OCI-LY3 (cell line): ENCODE data around the gene SHISA6.

Experiments
- H2AFZ ChIP-seq: fragments of 200-600, 300-600 bp; shearing (Covaris generic); 2 replicates; pipeline ENCODE4 v1.6.0; 2014; ENCODE audit warnings: antibody characterized with exemption, low read depth, low read length
- H3K27ac ChIP-seq: fragments of 200-600, 300-600 bp; sonication (generic); 2 replicates; pipeline ENCODE4 v1.5.1; 2014; ENCODE audit warnings: mild to moderate bottlenecking, low read length, moderate library complexity, mixed read lengths
- H3K27me3 ChIP-seq: fragments of 200-600, 300-600 bp; sonication (generic); 2 replicates; pipeline ENCODE4 v1.6.1; 2014; ENCODE audit warnings: low read depth, low read length, mixed read lengths
- H3K36me3 ChIP-seq: fragments of 200-600, 300-600 bp; sonication (generic); replicated peaks from 2 replicates; pipeline ENCODE3; 2014; ENCODE audit warnings: low read depth, low read length, mixed read lengths
- H3K4me1 ChIP-seq: fragments of 300-600, 200-600 bp; sonication (generic); 2 replicates; pipeline ENCODE4 v1.6.1; 2014; ENCODE audit warnings: low read length, mixed read lengths
- H3K4me2 ChIP-seq: fragments of 200-600, 300-600 bp; sonication (generic); 2 replicates; pipeline ENCODE4 v1.6.1; 2014; ENCODE audit warnings: low read length, mixed read lengths
- H3K4me3 ChIP-seq: fragments of 300-600, 200-600 bp; sonication (generic); 2 replicates; pipeline ENCODE4 v1.5.1; 2014; ENCODE audit warnings: antibody characterized with exemption, mild to moderate bottlenecking, low read length, moderate library complexity
- H3K79me2 ChIP-seq: fragments of 300-600, 200-600 bp; shearing (Covaris generic); 2 replicates; pipeline ENCODE4 v1.6.1; 2014; ENCODE audit warnings: mild to moderate bottlenecking, low read length, mixed read lengths
- H3K9ac ChIP-seq: fragments of 300-600, 200-600 bp; shearing (Covaris generic); 2 replicates; pipeline ENCODE4 v1.6.0; 2014; ENCODE audit warnings: mild to moderate bottlenecking, low read length, moderate library complexity
- H3K9me3 ChIP-seq: fragments of 200-600, 300-600 bp; shearing (Covaris generic); 2 replicates; pipeline ENCODE4 v1.6.1; 2014; ENCODE audit warnings: low read length, mixed read lengths; ENCODE audit not compliant: insufficient read depth
- H4K20me1 ChIP-seq: fragments of 200-600, 300-600 bp; sonication (generic); 2 replicates; pipeline ENCODE4 v1.6.1; 2016; ENCODE audit warnings: low read length, mixed read lengths; ENCODE audit not compliant: insufficient read depth
- EZH2phosphoT487 ChIP-seq: fragments of 200-600 bp; shearing (Covaris generic); IDR thresholded peaks from 2 replicates; pipeline ENCODE4 v1.6.1; 2018; ENCODE audit warnings: antibody characterized with exemption, mixed run types, low read depth
- TF ChIP-seq, protein P1 (sequence below): fragments of 200-600, 300-600 bp; sonication (generic); IDR thresholded peaks from 2 replicates; pipeline ENCODE4 v1.5.1; 2014; ENCODE audit warnings: antibody characterized with exemption, low read length, low read depth

Gene SHISA6

GRCh38 chr17:11332706-11333105, 91.7 kb downstream of the SHISA6 start:
- Histone ChIP-seq H4K20me1 (no peaks in the 10 kb centered on the region), H2AFZ (no peak overlapping the region), H3K4me3 (no peak overlapping the region), H3K27ac (no peak overlapping the region), H3K27me3 (no peaks in the 10 kb centered on the region), H3K9ac (no peak overlapping the region), H3K4me1 (no peaks in the 10 kb centered on the region), H3K4me2 (no peak overlapping the region), H3K9me3 (no peaks in the 10 kb centered on the region), H3K36me3 (no peaks in the 10 kb centered on the region), H3K79me2 (no peaks in the 10 kb centered on the region)
- TF ChIP-seq, protein P1, sequence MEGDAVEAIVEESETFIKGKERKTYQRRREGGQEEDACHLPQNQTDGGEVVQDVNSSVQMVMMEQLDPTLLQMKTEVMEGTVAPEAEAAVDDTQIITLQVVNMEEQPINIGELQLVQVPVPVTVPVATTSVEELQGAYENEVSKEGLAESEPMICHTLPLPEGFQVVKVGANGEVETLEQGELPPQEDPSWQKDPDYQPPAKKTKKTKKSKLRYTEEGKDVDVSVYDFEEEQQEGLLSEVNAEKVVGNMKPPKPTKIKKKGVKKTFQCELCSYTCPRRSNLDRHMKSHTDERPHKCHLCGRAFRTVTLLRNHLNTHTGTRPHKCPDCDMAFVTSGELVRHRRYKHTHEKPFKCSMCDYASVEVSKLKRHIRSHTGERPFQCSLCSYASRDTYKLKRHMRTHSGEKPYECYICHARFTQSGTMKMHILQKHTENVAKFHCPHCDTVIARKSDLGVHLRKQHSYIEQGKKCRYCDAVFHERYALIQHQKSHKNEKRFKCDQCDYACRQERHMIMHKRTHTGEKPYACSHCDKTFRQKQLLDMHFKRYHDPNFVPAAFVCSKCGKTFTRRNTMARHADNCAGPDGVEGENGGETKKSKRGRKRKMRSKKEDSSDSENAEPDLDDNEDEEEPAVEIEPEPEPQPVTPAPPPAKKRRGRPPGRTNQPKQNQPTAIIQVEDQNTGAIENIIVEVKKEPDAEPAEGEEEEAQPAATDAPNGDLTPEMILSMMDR: no peak
- no peak for TF ChIP-seq EZH2phosphoT487

- Histone ChIP-seq H3K4me3 (no peak overlapping the region), H3K27me3 (no peaks in the 10 kb centered on the region), H3K27ac (no peak overlapping the region), H4K20me1 (no peaks in the 10 kb centered on the region), H3K4me1 (no peaks in the 10 kb centered on the region), H3K9ac (no peak overlapping the region), H2AFZ (no peak overlapping the region), H3K79me2 (no peaks in the 10 kb centered on the region), H3K4me2 (no peak overlapping the region), H3K36me3 (no peaks in the 10 kb centered on the region), H3K9me3 (no peaks in the 10 kb centered on the region)
- no peak for TF ChIP-seq EZH2phosphoT487
- TF ChIP-seq, protein P1: no peak
These were observed 93.5 kb downstream of the SHISA6 start for GRCh38 chr17:11334493-11334892.

GRCh38 chr17:11336290-11336689, 95.3 kb downstream of the SHISA6 start:
- no peaks in the 10 kb centered on the region for H3K36me3 ChIP-seq
- H3K9ac ChIP-seq: no peak overlapping the region
- H2AFZ ChIP-seq: no peak overlapping the region
- no peaks in the 10 kb centered on the region for H3K4me1 ChIP-seq
- no peak overlapping the region for H3K27ac ChIP-seq
- H3K9me3 ChIP-seq: no peaks in the 10 kb centered on the region
- H3K4me2 ChIP-seq: no peak overlapping the region
- H4K20me1 ChIP-seq: no peaks in the 10 kb centered on the region
- TF ChIP-seq, protein P1: no peak
- TF ChIP-seq EZH2phosphoT487: no peak
- no peak overlapping the region for H3K4me3 ChIP-seq
- no peaks in the 10 kb centered on the region for H3K27me3 ChIP-seq
- no peaks in the 10 kb centered on the region for H3K79me2 ChIP-seq

DNA sequence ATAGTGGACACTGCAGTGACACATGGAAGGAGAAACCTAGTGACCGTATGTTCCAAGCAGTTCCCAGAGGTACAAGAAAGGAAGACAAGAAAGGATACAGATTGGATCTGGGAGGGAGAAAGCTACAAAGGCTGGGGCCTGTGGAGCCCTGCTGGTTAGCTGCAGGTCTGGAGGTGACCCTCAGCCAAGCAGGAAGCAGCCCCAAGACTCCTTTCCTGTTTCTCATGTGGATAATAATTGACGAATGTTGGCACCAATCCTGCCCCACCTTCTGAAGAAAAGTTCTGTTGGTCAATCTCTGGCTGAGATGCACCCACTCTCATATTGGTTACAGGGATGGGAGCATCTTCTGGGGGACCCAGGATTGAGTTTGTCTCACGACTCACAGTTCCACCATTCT, 99.8 kb downstream of the SHISA6 start:
- H3K27me3 ChIP-seq: no peaks in the 10 kb centered on the region
- no peaks in the 10 kb centered on the region for H4K20me1 ChIP-seq
- no peaks in the 10 kb centered on the region for H3K9me3 ChIP-seq
- no peaks in the 10 kb centered on the region for H3K79me2 ChIP-seq
- no peak overlapping the region for H3K9ac ChIP-seq
- TF ChIP-seq, protein P1: no peak
- no peak for TF ChIP-seq EZH2phosphoT487
- H3K27ac ChIP-seq: no peak overlapping the region
- no peak overlapping the region for H3K4me2 ChIP-seq
- H3K4me3 ChIP-seq: no peak overlapping the region
- no peak overlapping the region for H2AFZ ChIP-seq
- no peaks in the 10 kb centered on the region for H3K36me3 ChIP-seq
- no peaks in the 10 kb centered on the region for H3K4me1 ChIP-seq
